Peyer's patch (tissue), 4 donors: ENCODE data around the gene SMPD4.

ENCODE experiments used
- POLR2A ChIP-seq, 2 donors: fragments of 450-650 bp; IDR thresholded peaks; one replicate each; pipeline ENCODE4 v1.5.1; 2017; ENCODE audit warnings: antibody characterized with exemption in 2 of 2, mild to moderate bottlenecking in 2 of 2, moderate library complexity in 2 of 2
- TF ChIP-seq, protein P1 (sequence below), 6 experiments: fragments of 450-650 bp in 4 of 6; fragments of 200-600 bp in 2 of 6; sonication (generic) in 1 of 6; IDR thresholded peaks; one replicate each; pipeline ENCODE4 v1.5.1; 2017 to 2019; ENCODE audit warnings: antibody characterized with exemption in 6 of 6, mild to moderate bottlenecking in 3 of 6, moderate library complexity in 1 of 6

DNA sequence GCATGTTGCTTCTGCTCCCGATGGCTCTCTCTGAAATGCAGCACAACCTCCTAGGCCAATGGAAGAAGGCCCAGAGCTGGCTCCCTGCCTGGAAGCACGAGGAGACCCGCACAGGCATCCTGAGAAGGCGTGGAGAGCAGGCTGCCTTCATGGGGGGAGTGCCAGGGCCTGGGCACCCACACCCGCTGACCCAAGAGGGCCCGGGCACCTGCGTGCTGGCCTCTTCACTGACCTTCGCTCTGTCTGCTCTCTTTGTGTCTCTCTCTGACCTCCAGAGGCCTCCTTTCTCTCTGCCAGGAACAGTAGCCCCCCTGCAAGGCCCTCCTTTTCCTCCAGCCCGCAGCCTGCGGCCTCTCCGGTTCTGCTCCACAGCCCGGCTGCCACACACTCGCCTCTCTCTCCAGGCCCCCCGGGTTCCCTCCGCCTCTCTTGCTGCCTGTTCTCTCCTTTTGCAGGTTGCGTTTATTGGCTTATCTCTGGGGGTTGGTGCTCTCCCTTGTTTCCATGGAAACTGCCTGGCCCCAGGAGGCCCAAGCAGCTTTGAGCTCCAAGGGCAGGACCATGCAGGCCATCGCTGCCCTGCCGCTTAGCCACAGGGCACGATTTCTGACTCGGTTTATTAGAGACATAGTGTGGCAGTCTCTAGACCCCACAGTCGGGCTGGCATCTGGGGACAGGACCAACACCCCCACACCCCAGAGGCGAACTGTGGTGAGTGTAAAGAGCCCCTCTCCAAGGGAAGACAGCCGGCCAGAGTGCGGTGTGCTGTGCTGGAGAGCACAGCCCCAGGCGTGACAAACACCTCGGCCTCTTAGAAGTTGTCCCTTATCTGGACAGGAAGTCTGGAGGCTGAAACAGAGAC is 2.3 kb upstream of the SMPD4 start:
- no peak for TF ChIP-seq POLR2A (IDR thresholded peaks at IDR 0.05)
- TF ChIP-seq, protein P1, sequence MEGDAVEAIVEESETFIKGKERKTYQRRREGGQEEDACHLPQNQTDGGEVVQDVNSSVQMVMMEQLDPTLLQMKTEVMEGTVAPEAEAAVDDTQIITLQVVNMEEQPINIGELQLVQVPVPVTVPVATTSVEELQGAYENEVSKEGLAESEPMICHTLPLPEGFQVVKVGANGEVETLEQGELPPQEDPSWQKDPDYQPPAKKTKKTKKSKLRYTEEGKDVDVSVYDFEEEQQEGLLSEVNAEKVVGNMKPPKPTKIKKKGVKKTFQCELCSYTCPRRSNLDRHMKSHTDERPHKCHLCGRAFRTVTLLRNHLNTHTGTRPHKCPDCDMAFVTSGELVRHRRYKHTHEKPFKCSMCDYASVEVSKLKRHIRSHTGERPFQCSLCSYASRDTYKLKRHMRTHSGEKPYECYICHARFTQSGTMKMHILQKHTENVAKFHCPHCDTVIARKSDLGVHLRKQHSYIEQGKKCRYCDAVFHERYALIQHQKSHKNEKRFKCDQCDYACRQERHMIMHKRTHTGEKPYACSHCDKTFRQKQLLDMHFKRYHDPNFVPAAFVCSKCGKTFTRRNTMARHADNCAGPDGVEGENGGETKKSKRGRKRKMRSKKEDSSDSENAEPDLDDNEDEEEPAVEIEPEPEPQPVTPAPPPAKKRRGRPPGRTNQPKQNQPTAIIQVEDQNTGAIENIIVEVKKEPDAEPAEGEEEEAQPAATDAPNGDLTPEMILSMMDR (IDR thresholded peaks at IDR 0.05), result no peak
